OCI-M1 (cell line): ENCODE data around the gene SUOX.
A peak's percentile ranks its signal among the peaks of the same experiment; 100 is the strongest.
"Not testable (repeated sequence)": the region's sequence is repeated elsewhere in the genome, so short reads cannot be mapped to it uniquely, and the experiment has no call there.

ENCODE experiments used
- DNase-seq: peaks from one replicate; lab custom pipeline; 2025; lab: John Stamatoyannopoulos, UW

The SUOX gene

DNA sequence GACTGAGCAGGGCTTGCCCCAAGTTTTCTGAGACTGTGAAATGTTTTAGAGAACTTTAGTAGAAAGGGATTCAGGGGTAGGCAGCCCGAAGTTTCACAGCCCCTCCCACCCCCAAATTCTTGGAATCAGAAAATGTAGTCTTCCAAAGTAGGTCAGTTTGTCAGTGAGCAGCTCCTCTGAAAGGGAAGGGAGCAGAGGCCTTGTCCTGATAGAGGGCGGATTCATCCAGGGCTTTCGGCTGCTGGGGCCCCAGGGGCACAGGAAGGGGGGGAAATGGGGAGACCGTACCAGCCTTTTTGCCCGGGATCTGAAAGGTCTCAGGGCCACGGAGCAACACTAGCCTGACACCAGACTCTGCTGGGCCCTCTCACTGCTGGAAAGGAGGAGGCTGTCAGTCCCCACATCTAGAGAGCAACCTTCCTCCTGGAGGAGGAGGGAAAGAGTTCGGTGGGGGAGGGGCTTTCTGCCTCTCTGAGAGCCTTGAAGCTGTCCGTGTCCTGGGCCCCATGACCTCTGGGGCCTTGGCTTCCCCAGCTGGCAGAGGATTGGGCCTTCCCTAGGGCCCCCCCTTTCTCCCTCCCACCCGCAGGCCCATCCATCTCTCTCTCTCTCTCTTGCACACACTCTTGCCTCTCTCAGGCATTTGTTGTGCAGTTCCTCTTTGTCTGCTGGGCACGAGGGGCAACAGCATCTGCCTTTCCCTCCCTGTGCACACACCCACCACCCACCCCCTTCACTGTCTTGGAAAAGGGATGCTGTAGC is 23.5 kb downstream of the SUOX start, which contains the start of gene IKZF4:
Gene IKZF4, plus strand, starts transcription at position 621 of the 762 bp plus-strand sequence. CDS start 451 bp downstream, outside the sequence.
- DNase-seq, result peak; percentile 93

DNA sequence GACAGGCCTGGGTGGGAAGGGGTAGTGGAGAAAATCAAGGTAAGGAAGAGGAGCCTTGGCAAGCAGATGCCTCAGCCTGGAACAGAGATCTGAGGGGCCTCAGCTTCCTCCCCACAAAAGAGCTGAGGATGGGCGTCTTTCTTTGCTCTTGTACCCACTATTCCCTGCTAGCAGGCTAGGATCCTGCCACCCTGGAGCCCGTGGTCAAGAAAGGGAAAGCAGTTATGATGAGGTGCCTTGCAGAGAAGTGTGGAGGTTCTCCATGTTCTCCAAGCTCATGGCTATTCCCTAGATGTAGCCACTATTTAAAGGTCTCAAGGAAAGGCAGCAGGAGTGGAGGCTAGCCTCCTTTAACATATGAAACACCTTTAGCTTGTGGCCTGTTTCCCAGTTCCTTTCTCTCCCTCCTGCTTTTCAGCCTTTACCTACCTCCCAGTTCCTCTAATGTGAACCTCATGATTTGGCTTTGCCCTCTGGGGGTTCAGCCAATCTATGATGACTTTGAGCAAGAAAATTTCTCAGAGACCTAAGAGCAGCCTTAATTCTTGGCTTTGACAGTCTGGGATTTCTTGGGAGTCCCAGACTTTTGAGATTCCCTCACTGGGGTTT is 24.9 kb downstream of the SUOX start:
- no peak for DNase-seq

DNA sequence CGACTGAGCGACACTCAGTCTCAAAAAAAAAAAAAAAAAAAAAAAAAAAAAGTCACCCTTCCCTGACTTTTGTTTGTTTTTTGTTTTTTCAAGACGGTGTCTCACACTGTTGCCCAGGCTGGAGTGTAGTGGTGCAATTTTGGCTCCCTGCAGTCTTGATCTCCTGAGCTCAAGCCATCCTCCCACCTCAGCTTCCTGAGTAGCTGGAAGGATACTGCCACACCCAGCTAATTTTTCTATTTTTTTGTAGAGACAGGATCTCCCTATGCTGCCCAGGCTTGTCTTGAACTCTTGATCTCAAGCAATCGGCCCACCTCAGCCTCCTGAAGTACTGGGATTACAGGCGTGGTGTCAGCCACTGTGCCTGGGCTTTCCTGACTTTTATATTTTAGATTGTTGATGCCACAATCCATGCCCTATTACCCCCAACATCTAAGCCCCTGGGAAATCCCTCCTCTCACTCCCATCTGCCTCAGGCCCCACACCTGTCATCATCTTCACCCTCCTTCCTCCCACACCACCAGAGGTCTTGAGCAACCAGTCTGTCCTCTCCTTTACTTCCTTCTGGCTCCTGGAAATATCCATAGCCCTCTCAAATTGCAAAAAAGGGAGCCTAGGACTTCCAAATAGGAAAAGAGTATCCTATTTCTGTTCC is 31.6 kb downstream of the SUOX start:
- no peak for DNase-seq

DNA sequence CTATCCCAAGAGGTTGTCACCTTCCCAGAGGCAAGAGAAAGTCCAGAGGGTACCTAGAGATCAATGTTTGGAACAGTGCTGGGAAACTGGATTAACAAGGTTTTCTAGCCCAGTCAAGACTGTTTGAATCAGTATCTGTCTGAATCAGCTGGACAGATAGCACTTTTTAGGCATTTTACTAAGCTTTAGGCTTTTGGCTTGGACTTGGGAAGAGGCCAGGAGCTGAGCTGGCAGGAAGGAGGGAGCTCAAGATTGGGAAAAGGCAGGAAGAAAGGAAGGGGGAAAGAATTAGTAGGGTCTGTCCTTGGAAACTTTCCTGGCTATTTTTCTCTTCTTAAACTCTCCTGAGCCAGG is 32.1 kb downstream of the SUOX start:
- DNase-seq, result no peak

DNA sequence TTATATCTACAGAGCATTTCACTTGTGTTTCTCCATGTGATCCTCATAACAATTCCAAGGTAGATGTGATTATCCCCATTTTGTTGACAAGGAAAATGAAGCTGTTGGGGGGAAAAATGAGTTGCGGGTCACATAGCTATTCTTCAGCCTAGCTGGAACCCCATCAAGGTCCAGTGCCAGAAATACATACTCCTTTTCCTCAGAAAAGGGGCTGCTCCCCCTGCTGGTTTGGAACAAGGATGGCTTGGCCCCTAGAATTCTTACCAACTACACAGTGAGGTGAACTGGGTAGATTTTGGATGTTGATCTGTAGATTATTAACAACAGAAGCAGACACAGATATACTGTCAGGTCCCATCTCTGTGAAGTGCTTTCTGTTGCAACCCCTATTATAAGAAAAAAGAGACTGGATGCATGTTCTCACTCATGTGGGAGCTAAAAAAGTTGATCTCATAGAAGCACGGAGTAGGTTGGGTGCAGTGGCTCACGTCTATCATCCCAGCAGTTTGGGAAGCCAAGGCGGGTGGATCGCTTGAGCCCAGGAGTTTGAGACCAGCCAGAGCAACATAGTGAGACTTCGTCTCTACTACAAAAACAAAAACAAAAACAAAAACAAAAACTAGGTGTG is 32.7 kb downstream of the SUOX start:
- peak; percentile 67 for DNase-seq

DNA sequence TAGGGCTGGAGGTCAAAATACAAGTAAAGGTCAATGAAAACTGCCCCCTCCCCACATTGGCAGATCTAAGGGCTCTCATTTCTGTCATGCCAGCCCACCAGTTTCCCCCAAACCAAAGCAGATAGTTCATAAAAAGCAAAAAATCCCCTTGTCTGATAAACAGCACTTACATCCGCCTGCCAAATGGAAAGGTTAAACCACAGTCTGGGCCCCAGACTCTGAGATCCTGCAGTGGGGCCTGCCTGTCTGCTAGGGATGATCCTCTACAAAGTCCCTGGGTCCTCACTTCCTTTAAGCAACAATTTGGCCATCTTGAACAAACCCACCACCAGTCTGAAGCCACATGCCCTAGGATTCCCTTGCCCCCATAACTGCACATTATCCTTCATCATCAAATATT is 34.9 kb downstream of the SUOX start:
- no peak for DNase-seq

DNA sequence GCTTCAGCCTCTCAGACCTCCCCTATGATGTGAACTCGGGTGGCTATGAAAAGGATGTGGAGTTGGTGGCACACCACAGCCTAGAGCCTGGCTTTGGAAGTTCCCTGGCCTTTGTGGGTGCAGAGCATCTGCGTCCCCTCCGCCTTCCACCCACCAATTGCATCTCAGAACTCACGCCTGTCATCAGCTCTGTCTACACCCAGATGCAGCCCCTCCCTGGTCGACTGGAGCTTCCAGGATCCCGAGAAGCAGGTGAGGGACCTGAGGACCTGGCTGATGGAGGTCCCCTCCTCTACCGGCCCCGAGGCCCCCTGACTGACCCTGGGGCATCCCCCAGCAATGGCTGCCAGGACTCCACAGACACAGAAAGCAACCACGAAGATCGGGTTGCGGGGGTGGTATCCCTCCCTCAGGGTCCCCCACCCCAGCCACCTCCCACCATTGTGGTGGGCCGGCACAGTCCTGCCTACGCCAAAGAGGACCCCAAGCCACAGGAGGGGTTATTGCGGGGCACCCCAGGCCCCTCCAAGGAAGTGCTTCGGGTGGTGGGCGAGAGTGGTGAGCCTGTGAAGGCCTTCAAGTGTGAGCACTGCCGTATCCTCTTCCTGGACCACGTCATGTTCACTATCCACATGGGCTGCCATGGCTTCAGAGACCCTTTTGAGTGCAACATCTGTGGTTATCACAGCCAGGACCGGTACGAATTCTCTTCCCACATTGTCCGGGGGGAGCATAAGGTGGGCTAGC is 37.7 kb downstream of the SUOX start:
- no peak for DNase-seq

DNA sequence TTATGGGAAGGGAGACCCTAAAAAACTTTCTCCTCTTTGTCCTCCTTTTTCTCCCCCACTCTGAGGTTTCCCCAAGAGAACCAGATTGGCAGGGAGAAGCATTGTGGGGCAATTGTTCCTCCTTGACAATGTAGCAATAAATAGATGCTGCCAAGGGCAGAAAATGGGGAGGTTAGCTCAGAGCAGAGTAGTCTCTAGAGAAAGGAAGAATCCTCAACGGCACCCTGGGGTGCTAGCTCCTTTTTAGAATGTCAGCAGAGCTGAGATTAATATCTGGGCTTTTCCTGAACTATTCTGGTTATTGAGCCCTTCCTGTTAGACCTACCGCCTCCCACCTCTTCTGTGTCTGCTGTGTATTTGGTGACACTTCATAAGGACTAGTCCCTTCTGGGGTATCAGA is 40.1 kb downstream of the SUOX start:
- DNase-seq, result no peak

DNA sequence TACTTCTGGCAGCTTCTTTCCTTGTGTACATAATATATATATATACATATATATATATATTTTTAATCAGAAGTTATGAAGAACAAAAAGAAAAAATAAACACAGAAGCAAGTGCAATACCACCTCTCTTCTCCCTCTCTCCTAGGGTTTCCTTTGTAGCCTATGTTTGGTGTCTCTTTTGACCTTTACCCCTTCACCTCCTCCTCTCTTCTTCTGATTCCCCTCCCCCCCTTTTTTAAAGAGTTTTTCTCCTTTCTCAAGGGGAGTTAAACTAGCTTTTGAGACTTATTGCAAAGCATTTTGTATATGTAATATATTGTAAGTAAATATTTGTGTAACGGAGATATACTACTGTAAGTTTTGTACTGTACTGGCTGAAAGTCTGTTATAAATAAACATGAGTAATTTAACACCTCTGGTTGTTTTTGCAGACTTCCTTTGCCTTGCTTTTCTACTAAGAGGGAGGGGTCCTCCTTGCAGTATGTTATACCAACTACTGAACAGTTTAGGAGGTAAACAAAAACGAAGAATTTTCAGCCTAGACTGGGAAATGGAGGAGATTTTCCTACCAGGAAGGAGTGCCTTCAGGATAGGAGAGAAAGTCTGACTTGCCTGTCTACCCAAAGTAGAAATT is 41.1 kb downstream of the SUOX start:
- no peak for DNase-seq

DNA sequence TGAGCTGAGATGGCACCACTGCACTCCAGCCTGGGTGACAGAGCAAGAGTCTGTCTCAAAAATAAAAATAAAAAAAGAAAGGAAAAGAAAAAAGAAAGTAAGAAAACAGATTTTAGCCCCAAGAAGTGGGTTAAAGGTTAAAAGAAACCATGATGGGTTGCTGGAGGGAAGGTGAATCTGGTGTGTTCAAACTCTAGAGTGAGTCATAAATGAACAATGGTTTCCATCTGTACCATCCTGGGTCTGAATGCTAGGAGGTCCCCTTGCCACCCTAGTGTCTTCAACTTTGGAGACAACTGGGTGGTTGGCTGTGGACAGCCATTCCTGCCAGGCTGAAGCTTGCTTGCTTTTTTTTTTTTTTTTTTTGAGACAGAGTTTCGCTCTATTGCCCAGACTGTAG is 43.1 kb downstream of the SUOX start:
- DNase-seq, result no peak

DNA sequence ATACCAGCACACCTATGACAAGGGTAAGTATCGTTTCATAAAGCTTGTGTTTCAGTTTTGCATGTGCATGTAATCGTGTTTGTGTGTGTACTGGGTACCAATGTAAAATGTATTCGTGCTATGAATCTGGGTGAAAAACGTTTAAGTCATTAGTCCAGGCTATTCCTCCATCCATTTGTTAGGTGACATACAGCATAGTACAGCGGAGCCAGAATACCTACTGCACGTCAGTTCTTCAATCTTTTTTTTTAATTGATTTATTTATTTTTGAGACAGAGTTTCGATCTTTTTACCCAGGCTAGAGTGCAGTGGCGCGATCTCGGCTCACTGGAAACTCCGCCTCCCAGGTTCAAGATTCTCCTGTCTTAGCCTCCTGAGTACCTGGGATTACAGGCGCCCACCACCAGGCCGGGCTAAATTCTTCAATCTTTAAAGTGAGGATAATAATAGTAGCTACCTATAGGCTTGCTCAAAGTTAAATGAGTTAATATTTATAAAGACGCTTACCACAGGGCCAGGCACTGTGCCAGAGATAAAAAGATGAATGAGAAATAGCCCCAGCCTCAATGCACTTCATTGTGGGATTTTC is 44.0 kb downstream of the SUOX start:
- DNase-seq, result no peak

DNA sequence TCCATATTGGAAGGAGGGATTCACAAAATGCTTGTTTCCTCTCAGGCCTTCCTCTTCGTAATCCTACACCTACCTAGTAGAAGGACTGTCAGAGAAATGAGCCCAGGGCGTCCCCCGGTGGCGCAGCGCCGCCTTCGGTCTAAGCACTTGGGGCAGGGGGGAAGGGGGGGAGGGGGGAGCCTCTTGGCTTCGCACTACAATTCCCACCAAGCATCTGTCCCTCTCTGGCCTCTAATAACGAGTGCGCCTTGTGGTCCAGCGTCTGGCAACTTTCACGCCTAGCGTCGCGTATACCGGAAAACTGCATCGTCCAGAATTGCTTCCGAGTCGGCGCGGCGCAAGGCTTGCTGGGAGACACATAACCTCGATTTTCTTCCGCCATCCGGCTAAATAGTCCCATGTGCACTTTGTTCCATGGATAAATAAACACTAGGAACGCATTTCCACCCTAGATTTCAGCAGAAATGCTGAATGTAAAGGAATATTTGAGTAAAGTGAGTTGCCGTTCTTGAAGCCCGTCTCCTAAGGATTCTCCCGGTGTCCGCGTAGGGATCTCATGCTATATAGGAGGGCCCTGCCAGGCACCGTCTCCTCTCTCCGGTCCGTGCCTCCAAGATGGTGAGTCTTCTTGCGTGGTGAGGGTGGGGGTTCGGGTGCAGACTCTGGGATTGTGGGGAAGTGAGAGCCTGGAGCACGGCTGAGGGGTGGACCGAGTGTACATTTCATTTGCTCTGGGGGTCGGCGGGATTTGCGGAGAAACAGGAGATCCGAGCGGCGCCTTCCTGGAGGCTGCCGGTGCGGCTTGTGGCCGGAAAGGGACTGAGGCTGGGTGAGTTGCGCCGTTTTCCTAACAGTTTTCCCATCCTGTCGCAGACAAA is 44.7 kb downstream of the SUOX start, which contains the start of gene RPS26:
Gene RPS26, plus strand, starts transcription at position 367 of the 878 bp plus-strand sequence. Its CDS starts 249 bp downstream, at position 616.
- DNase-seq, result peak; percentile 99

DNA sequence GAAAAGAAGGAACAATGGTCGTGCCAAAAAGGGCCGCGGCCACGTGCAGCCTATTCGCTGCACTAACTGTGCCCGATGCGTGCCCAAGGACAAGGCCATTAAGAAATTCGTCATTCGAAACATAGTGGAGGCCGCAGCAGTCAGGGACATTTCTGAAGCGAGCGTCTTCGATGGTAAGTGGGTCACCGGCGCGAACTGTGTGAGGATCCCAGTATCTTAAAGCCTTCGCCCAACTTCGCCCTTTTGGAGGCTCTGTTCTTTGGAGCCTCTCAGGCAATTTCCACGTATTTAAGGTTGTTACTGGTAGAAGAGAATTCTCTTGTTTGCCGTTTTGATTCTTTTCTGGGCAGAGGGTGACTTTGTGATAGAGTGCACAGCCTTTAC is 45.3 kb downstream of the SUOX start:
- not testable (repeated sequence) for DNase-seq

DNA sequence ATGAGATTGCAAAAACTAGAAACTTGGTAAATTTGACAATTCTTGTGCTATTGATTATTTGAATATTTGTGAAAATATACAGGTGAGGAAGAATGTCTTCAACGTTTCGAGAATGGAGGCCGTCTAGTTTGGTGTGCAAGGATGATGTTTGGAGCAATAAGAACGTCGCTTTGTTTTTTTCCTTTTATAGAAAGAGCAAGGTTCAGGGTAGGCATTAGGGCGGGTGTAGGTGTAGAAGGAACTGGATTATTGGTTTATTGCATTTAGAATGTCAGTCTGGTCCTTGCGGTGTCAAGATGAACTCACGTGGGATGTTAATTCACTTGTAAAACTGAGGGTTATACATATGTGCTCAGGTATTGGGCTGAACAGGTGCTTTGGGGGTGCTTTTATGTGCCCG is 45.8 kb downstream of the SUOX start:
- no peak for DNase-seq

DNA sequence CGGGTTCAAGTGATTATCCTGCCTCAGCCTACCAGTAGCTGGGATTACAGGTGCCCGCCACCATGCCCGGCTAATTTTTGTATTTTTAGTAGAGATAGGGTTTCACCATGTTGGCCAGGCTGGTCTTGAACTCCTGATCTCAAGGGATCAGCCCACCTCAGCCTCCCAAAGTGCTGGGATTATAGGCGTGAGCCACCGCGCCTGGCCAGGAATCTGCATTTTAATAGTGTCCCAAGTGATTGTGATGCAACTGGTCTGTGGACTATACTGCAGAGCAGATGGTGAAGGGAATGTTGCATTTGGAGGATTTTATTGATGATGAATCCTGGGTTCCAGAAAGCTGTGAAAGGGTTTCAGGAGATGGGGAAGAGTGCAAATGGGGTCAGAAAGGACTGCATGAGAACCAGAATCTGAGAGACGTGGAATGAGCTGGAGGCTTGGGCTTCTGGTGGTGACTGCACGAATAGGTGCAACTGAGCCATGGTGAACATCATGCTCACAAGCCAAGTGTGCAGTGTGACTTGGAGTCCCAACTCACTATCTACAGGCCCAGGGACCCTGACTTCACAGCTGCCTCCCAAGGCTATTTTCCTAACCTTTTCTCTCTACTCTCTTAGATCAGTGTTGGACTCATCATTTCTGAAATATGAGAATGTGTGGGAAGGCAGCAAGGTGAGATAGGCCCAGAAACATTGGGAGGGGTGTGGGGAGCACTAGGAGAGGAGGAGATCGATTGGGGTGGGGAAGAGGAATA is 49.1 kb downstream of the SUOX start:
- no peak for DNase-seq

DNA sequence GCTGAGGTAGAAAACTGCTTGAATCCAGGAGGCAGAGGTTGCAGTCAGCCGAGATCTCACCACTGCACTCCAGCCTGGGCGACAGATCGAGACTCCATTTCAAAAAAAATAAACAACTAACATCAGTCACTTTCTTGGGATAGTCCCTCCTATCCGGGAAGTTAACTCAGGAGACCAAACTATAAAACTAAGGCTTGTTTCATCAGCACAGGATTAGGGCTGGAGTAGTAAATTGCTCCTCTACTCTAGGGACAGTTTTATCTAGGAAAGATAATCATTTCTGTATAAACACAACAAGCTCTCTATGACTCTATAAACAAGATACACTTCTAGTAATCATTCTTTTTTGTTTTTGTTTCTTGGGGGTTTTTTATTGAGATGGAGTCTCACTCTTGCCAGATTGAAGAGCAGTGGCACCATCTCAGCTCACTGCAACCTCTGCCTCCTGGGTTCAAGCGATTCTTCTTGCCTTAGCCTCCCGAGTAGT is 56.4 kb downstream of the SUOX start:
- no peak for DNase-seq
